Gastroesophageal sphincter (tissue), 4 donors: ENCODE measurements around the gene TSC22D2. TPM values are rescaled to one million over a fixed set of nuclear protein-coding genes. Genes with fewer than 3 reads are reported as not detected.

Experiments
- ATAC-seq: fragments of 150-250 bp; one replicate; pipeline ENCODE4 v1.9.1; 2016; ENCODE audit warnings: mild to moderate bottlenecking, moderate library complexity
- H3K27ac ChIP-seq, 4 donors: fragments of 200-600 bp; sonication (generic) in 3 of 4; 1 replicate in 3 of 4; 2 replicates in 1 of 4; pipeline ENCODE4 v1.5.1; 2016 to 2019
- H3K27me3 ChIP-seq: fragments of 200-600 bp; sonication (generic); one replicate; pipeline ENCODE4 v1.5.1; 2019
- H3K36me3 ChIP-seq, 2 donors: fragments of 200-600 bp; sonication (generic); one replicate each; pipeline ENCODE4 v1.5.1; 2019; ENCODE audit warnings: control low read depth in 1 of 2
- H3K4me1 ChIP-seq, 3 donors: fragments of 200-600 bp; sonication (generic); 1 replicate in 2 of 3; 2 replicates in 1 of 3; pipeline ENCODE4 v1.5.1; 2016 to 2019; ENCODE audit warnings: control low read depth in 2 of 3
- H3K4me3 ChIP-seq, 2 donors: fragments of 200-600 bp; sonication (generic); one replicate each; pipeline ENCODE4 v1.5.1; 2019; ENCODE audit warnings: mild to moderate bottlenecking in 1 of 2, moderate library complexity in 1 of 2
- H3K9me3 ChIP-seq, 3 donors: fragments of 200-600 bp; sonication (generic); one replicate each; pipeline ENCODE4 v1.5.1; 2017 to 2019; ENCODE audit warnings: control low read depth in 2 of 3
- EP300 ChIP-seq: sonication (generic); formaldehyde crosslinking; IDR thresholded peaks from one replicate; pipeline ENCODE4 v1.6.1; 2017; ENCODE audit warnings: antibody characterized with exemption, mild to moderate bottlenecking
- POLR2A ChIP-seq, 2 donors: fragments of 450-650 bp; IDR thresholded peaks; one replicate each; pipeline ENCODE4 v1.6.1; 2017; ENCODE audit warnings: antibody characterized with exemption in 2 of 2, mild to moderate bottlenecking in 2 of 2, moderate library complexity in 1 of 2
- POLR2AphosphoS5 ChIP-seq: sonication (generic); formaldehyde crosslinking; IDR thresholded peaks from one replicate; pipeline ENCODE4 v1.6.1; 2017; ENCODE audit warnings: antibody characterized with exemption
- WGBS, 2 donors: methylation state at CpG; one replicate each; pipeline ENCODE4 v1.1.5; 2018; ENCODE audit warnings: low coverage in 1 of 2; 5-methylcytosine and 5-hydroxymethylcytosine counted together
- total RNA-seq, 4 donors: library from RNA; depleted of rRNA; stranded (reverse); fragments of >200 nt; gene quantifications; one replicate each; pipeline ENCODE4 v1.1.0, GENCODE V29; 2016
- TF ChIP-seq, protein P1 (sequence below), 4 experiments: fragments of 200-600 bp in 2 of 4; fragments of 450-650 bp in 2 of 4; sonication (generic) in 1 of 4; IDR thresholded peaks; one replicate each; pipeline ENCODE4 v1.5.1; 2017 to 2019; ENCODE audit warnings: antibody characterized with exemption in 4 of 4, mild to moderate bottlenecking in 2 of 4, moderate library complexity in 2 of 4

TSC22D2 gene
- total RNA-seq, 4 donors from 2014 or later = 15.4 to 30.0 (median 26.0) TPM

DNA sequence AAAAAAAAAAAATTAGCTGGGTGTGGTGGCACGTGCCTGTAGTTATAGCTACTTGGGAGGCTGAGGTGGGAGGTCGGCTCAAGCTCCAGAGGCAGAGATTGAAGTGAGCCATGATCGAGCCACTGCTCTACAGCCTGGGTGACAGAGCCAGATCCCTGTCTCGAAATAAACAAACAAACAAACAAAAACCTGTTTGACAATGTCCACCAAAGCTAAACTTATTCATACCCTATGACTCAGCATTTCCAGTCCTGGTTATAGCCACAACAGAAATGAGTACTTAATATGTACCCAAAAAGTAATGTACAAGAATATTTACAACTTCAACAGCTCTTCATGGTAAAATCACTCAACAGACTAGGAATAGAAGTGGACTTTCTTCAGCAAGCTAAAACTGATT, 107.1 kb downstream of the TSC22D2 start:
- no peaks in the 10 kb centered on the region for H3K27me3 ChIP-seq
- H3K27ac ChIP-seq = no peak overlapping the region
- H3K4me1 ChIP-seq = no peaks in the 10 kb centered on the region
- 83 to 93% methylated on average over 1 to 4 of the region's 4 CpGs for WGBS, 2 donors
- TF ChIP-seq POLR2AphosphoS5 = no peak
- no peak for TF ChIP-seq EP300
- TF ChIP-seq, protein P1, sequence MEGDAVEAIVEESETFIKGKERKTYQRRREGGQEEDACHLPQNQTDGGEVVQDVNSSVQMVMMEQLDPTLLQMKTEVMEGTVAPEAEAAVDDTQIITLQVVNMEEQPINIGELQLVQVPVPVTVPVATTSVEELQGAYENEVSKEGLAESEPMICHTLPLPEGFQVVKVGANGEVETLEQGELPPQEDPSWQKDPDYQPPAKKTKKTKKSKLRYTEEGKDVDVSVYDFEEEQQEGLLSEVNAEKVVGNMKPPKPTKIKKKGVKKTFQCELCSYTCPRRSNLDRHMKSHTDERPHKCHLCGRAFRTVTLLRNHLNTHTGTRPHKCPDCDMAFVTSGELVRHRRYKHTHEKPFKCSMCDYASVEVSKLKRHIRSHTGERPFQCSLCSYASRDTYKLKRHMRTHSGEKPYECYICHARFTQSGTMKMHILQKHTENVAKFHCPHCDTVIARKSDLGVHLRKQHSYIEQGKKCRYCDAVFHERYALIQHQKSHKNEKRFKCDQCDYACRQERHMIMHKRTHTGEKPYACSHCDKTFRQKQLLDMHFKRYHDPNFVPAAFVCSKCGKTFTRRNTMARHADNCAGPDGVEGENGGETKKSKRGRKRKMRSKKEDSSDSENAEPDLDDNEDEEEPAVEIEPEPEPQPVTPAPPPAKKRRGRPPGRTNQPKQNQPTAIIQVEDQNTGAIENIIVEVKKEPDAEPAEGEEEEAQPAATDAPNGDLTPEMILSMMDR (IDR thresholded peaks at IDR 0.05) = no peak
- no peak for TF ChIP-seq POLR2A (IDR thresholded peaks at IDR 0.05)
- no peak overlapping the region for H3K4me3 ChIP-seq
- no peak for ATAC-seq
- no peaks in the 10 kb centered on the region for H3K9me3 ChIP-seq
- H3K36me3 ChIP-seq = no peaks in the 10 kb centered on the region

Other genes with a start within 250 kb of the TSC22D2 start
- 100 to 1,000 TPM in 3 of 4 donors, 10 to 100 TPM in 1; 72.8 to 187 (median 154) TPM for gene SERP1, start 138.2 kb downstream of the TSC22D2 start, total RNA-seq
- gene EIF2A, start 138.5 kb downstream of the TSC22D2 start, total RNA-seq = 100 to 1,000 TPM in 3 of 4 donors, 10 to 100 TPM in 1; 98.4 to 178 (median 140) TPM
- 100 to 1,000 TPM in 2 of 4 donors, 10 to 100 TPM in 2; 46.1 to 167 (median 97.2) TPM for gene SELENOT, start 195.0 kb downstream of the TSC22D2 start, total RNA-seq